IMR-90 (cell line): ENCODE results near the gene PCDHGB7. TPM values are rescaled to one million over a fixed set of nuclear protein-coding genes. Genes with fewer than 3 reads are reported as not detected.

ENCODE experiments used
- ATAC-seq: fragments of 200-7000 bp; cut with Tn5 transposase; 2 replicates; pipeline ENCODE4 v1.9.1; 2020; ENCODE audit warnings: low read depth, mild to moderate bottlenecking, moderate library complexity
- BruUV-seq: library from RNA; stranded (reverse); fragments of 400-500 nt; replicated peaks from 2 replicates; lab custom pipeline; 2021; lab: Mats Ljungman, UMichigan
- CTCF ChIA-PET: fragments of 300-600 bp; formaldehyde crosslinking; extraction: SDS; loops from one replicate; lab custom pipeline; 2021; ENCODE audit warnings: antibody characterized with exemption; lab: Yijun Ruan, JAX
- POLR2A ChIA-PET: fragments of 300-600 bp; sonication (Branson Sonifier 250); formaldehyde crosslinking; loops from one replicate; lab custom pipeline; 2022; ENCODE audit warnings: antibody characterized with exemption; ENCODE audit not compliant: unreplicated experiment; lab: Charles Lee
- DNase-seq: peaks from one replicate; pipeline ENCODE4 v3.0.0; 2013
- H2AFZ ChIP-seq: replicated peaks from 2 replicates; pipeline ENCODE3; 2013; ENCODE audit warnings: low read length, mild to moderate bottlenecking; ENCODE audit not compliant: poor library complexity
- H2AK5ac ChIP-seq: 2 replicates; pipeline ENCODE4 v1.6.1; 2013; ENCODE audit warnings: low read depth, low read length, inconsistent platforms
- H2AK9ac ChIP-seq: replicated peaks from 2 replicates; pipeline ENCODE3; 2013; ENCODE audit warnings: mild to moderate bottlenecking, low read depth, low read length, moderate library complexity; ENCODE audit not compliant: poor library complexity
- H2BK120ac ChIP-seq: 2 replicates; pipeline ENCODE4 v1.6.1; 2013; ENCODE audit warnings: low read depth, low read length, inconsistent platforms
- H2BK15ac ChIP-seq: 3 replicates; pipeline ENCODE4 v1.6.1; 2013; ENCODE audit warnings: low read depth, low read length, inconsistent platforms
- H2BK20ac ChIP-seq: 2 replicates; pipeline ENCODE4 v1.6.1; 2013; ENCODE audit warnings: low read depth, mild to moderate bottlenecking, inconsistent platforms, low read length, moderate library complexity
- H2BK5ac ChIP-seq: 2 replicates; pipeline ENCODE4 v1.6.1; 2013; ENCODE audit warnings: mild to moderate bottlenecking, low read depth, low read length, inconsistent platforms; ENCODE audit not compliant: poor library complexity, severe bottlenecking
- H3K14ac ChIP-seq: replicated peaks from 2 replicates; pipeline ENCODE4 v1.6.1; 2013; ENCODE audit warnings: low read depth, low read length, inconsistent platforms
- H3K18ac ChIP-seq: 2 replicates; pipeline ENCODE4 v1.6.1; 2013; ENCODE audit warnings: low read depth, low read length, control low read depth
- H3K23ac ChIP-seq: 2 replicates; pipeline ENCODE4 v1.6.1; 2013; ENCODE audit warnings: low read depth, low read length, inconsistent platforms
- H3K27ac ChIP-seq: 2 replicates; pipeline ENCODE4 v1.5.1; 2013; ENCODE audit warnings: mild to moderate bottlenecking, control low read depth, low read length; ENCODE audit not compliant: insufficient read depth
- H3K27me3 ChIP-seq: 2 replicates; pipeline ENCODE4 v1.6.1; 2013; ENCODE audit warnings: low read length; ENCODE audit not compliant: control insufficient read depth, insufficient read depth
- H3K36me3 ChIP-seq: 2 replicates; pipeline ENCODE4 v1.6.1; 2013; ENCODE audit warnings: low read length, mixed read lengths; ENCODE audit not compliant: control insufficient read depth, insufficient read depth
- H3K4ac ChIP-seq: 2 replicates; pipeline ENCODE4 v1.6.1; 2013; ENCODE audit warnings: low read depth, low read length, inconsistent platforms
- H3K4me1 ChIP-seq: 2 replicates; pipeline ENCODE4 v1.6.1; 2013; ENCODE audit warnings: low read length, mixed read lengths; ENCODE audit not compliant: control insufficient read depth, insufficient read depth
- H3K4me2 ChIP-seq: 2 replicates; pipeline ENCODE4 v1.6.1; 2013; ENCODE audit warnings: low read depth, mild to moderate bottlenecking, control low read depth, low read length, moderate library complexity
- H3K4me3 ChIP-seq: 2 replicates; pipeline ENCODE4 v1.5.1; 2013; ENCODE audit warnings: low read depth, mild to moderate bottlenecking, control low read depth, low read length, moderate library complexity; ENCODE audit not compliant: insufficient read depth
- H3K56ac ChIP-seq: 2 replicates; pipeline ENCODE4 v1.6.1; 2013; ENCODE audit warnings: low read length, inconsistent platforms; ENCODE audit not compliant: insufficient read depth; ENCODE audit errors: extremely low read depth
- H3K79me1 ChIP-seq, 2 experiments: 2 replicates each; pipeline ENCODE4 v1.6.1; 2013; ENCODE audit warnings: low read length in 2 of 2, inconsistent platforms in 1 of 2, low read depth in 1 of 2
- H3K9ac ChIP-seq: 2 replicates; pipeline ENCODE4 v1.6.1; 2013; ENCODE audit warnings: low read depth, low read length, control low read depth
- H3K9me1 ChIP-seq: 2 replicates; pipeline ENCODE4 v1.6.1; 2013; ENCODE audit warnings: low read length, inconsistent platforms; ENCODE audit not compliant: insufficient read depth
- H3K9me3 ChIP-seq: 2 replicates; pipeline ENCODE4 v1.6.1; 2013; ENCODE audit warnings: low read length; ENCODE audit not compliant: control insufficient read depth, insufficient read depth
- H4K20me1 ChIP-seq: 2 replicates; pipeline ENCODE4 v1.6.1; 2013; ENCODE audit warnings: low read length, inconsistent platforms; ENCODE audit not compliant: insufficient read depth
- H4K5ac ChIP-seq: 2 replicates; pipeline ENCODE4 v1.6.1; 2013; ENCODE audit warnings: mild to moderate bottlenecking, low read depth, low read length, control low read depth
- H4K8ac ChIP-seq, 2 experiments: 2 replicates each; pipeline ENCODE4 v1.6.1; 2013; ENCODE audit warnings: low read depth in 2 of 2, low read length in 2 of 2, control low read depth in 1 of 2, inconsistent platforms in 1 of 2
- H4K91ac ChIP-seq: 2 replicates; pipeline ENCODE4 v1.6.1; 2013; ENCODE audit warnings: low read depth, low read length, inconsistent platforms; ENCODE audit not compliant: insufficient read depth
- BHLHE40 ChIP-seq: fragments of 150-350 bp; IDR thresholded peaks from 2 replicates; pipeline ENCODE4 v1.6.1; 2016; ENCODE audit warnings: mild to moderate bottlenecking, low read depth, low read length
- CEBPB ChIP-seq: IDR thresholded peaks from 2 replicates; pipeline ENCODE4 v1.6.1; 2012; ENCODE audit warnings: low read depth, low read length, improper control_type of control experiment
- CHD1 ChIP-seq: IDR thresholded peaks from 2 replicates; pipeline ENCODE4 v1.6.1; 2012; ENCODE audit warnings: low read depth, low read length, improper control_type of control experiment
- FOS ChIP-seq: fragments of 150-350 bp; IDR thresholded peaks from 2 replicates; pipeline ENCODE4 v1.6.1; 2016; ENCODE audit warnings: low read depth, low read length
- MAFK ChIP-seq: IDR thresholded peaks from 2 replicates; pipeline ENCODE4 v1.6.1; 2012; ENCODE audit warnings: low read depth, low read length, improper control_type of control experiment
- MXI1 ChIP-seq: IDR thresholded peaks from 2 replicates; pipeline ENCODE4 v1.6.1; 2012; ENCODE audit warnings: low read depth, mild to moderate bottlenecking, low read length, moderate library complexity, borderline replicate concordance
- POLR2A ChIP-seq: IDR thresholded peaks from 2 replicates; pipeline ENCODE4 v1.6.1; 2012; ENCODE audit warnings: mild to moderate bottlenecking, low read depth, low read length
- RAD21 ChIP-seq: IDR thresholded peaks from 2 replicates; pipeline ENCODE4 v1.6.1; 2012; ENCODE audit warnings: low read length, improper control_type of control experiment
- RCOR1 ChIP-seq: IDR thresholded peaks from 2 replicates; pipeline ENCODE4 v1.6.1; 2012; ENCODE audit warnings: mild to moderate bottlenecking, low read length, improper control_type of control experiment; ENCODE audit not compliant: insufficient replicate concordance
- WGBS, 2 experiments: methylation state at CpG; one replicate each; pipeline versions ENCODE4 v1.1.5 to v1.1.7; 2013; ENCODE audit warnings: missing lambda C conversion rate in 2 of 2; ENCODE audit not compliant: insufficient read length in 1 of 2; ENCODE audit errors: extremely low coverage in 2 of 2; 5-methylcytosine and 5-hydroxymethylcytosine counted together
- dilution Hi-C: fragments of 300-500 bp; cut with HindIII; formaldehyde crosslinking; loops from one replicate; pipeline ENCODE4 v1.14.3; 2018; ENCODE audit warnings: low sequenced_read_pairs; ENCODE audit not compliant: unreplicated experiment
- in situ Hi-C: fragments of 300-500 bp; cut with MboI; formaldehyde crosslinking; loops from 3 replicates; pipeline ENCODE4 v1.14.3; 2019; ENCODE audit warnings: low sequenced_read_pairs, inconsistent platforms, mixed read lengths
- intact Hi-C: fragments of 100-400 bp; cut with micrococcal nuclease; formaldehyde crosslinking; loops from 2 replicates; pipeline ENCODE4 v1.10.0; 2022
- polyA plus RNA-seq, 3 experiments: library from polyadenylated mRNA; depleted of rRNA; stranded (reverse); fragments of >200 nt; gene quantifications; 2 replicates each; pipeline ENCODE4 v1.2.3, GENCODE V29; 2012; ENCODE audit warnings: low replicate concordance in 1 of 3
- total RNA-seq: library from RNA; depleted of rRNA; stranded (reverse); fragments of >200 nt; gene quantifications from 2 replicates; pipeline ENCODE4 v1.2.3, GENCODE V29; 2012
- TF ChIP-seq, protein P1 (sequence below): fragments of 150-350 bp; IDR thresholded peaks from 2 replicates; pipeline ENCODE4 v1.6.1; 2016; ENCODE audit warnings: low read depth, mild to moderate bottlenecking, low read length, moderate library complexity, borderline replicate concordance
- TF ChIP-seq, protein P2 (sequence below): conservative IDR thresholded peaks from 2 replicates; pipeline ENCODE4 v1.5.1; 2012; ENCODE audit warnings: mild to moderate bottlenecking, low read depth, low read length, improper control_type of control experiment

PCDHGB7 gene
- total and polyA plus RNA-seq, 2 of the 4 experiments (the other 2 are of a cell fraction): 6.3 to 8.1 TPM

DNA sequence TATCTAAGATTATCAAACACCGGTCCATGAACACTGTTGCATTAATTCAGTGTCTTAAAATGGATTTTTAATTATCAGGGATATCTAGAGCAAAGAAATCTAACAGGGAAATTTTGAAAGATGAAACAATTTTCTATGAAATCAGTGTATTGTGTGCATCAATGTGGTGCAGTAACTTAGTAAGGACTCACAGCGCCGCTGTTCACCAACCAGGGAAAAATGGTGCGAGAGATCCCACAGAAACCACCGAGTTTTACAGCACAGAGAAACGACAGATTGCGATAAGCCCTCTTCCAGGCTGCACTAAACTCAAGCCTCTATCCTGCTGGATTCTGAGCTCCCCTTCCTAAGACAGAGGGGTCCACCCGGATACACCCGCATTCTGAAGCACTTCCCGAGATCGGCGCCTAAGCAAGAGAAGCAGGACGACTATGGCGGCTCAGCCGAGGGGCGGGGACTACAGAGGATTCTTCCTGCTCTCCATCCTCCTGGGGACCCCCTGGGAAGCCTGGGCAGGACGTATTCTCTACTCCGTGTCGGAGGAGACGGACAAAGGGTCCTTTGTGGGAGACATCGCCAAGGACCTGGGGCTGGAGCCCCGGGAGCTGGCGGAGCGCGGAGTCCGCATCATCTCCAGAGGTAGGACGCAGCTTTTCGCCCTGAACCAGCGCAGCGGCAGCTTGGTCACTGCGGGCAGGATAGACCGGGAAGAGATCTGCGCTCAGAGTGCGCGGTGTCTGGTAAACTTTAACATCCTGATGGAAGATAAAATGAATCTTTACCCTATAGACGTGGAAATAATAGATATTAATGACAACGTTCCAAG lies 34.8 kb upstream of the PCDHGB7 start, which contains the start of gene PCDHGA7:
Gene PCDHGA7 (plus strand): TSS at position 274 of the 826 bp plus-strand sequence. CDS start 158 bp downstream, at position 432.
- H3K4me3 ChIP-seq: peak within 1 kb of the TSS; percentile 83
- H2BK5ac ChIP-seq: peak within 1 kb of the TSS; percentile 61
- H3K4me1 ChIP-seq: no peaks in the 10 kb centered on the region
- H3K4me2 ChIP-seq: peak within 1 kb of the TSS; percentile 64
- H2BK120ac ChIP-seq: peak within 1 kb of the TSS; percentile 65
- in situ Hi-C loops: no loop called here
- peak within 1 kb of the TSS; percentile 72 for H2AK9ac ChIP-seq
- H3K27ac ChIP-seq: peak within 1 kb of the TSS; percentile 73
- no peaks in the 10 kb centered on the region for H3K9me1 ChIP-seq
- peak within 1 kb of the TSS; percentile 69; the same call in 1 of the 2 replicates for H2BK20ac ChIP-seq
- ATAC-seq (peak; percentile 89), DNase-seq (peak; percentile 57)
- peak within 1 kb of the TSS; percentile 84 for H4K5ac ChIP-seq
- 0 out of 3 replicates have a peak within 1 kb of the TSS, but pooled peaks have one; percentile 66 for H2BK15ac ChIP-seq
- intact Hi-C loops: loop anchor here (1.0 kb wide), 1 partner anchor 176 kb away; no protein-coding TSS in a partner anchor
- no peak for TF ChIP-seq CEBPB
- peak; percentile 48 for TF ChIP-seq RAD21
- TF ChIP-seq FOS: no peak
- TF ChIP-seq MAFK: no peak
- no peak for TF ChIP-seq BHLHE40
- TF ChIP-seq POLR2A: no peak
- TF ChIP-seq, protein P1, sequence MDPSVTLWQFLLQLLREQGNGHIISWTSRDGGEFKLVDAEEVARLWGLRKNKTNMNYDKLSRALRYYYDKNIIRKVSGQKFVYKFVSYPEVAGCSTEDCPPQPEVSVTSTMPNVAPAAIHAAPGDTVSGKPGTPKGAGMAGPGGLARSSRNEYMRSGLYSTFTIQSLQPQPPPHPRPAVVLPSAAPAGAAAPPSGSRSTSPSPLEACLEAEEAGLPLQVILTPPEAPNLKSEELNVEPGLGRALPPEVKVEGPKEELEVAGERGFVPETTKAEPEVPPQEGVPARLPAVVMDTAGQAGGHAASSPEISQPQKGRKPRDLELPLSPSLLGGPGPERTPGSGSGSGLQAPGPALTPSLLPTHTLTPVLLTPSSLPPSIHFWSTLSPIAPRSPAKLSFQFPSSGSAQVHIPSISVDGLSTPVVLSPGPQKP: no peak
- TF ChIP-seq MXI1: no peak
- no peak for TF ChIP-seq CHD1
- no peak for TF ChIP-seq RCOR1
- TF ChIP-seq, protein P2, sequence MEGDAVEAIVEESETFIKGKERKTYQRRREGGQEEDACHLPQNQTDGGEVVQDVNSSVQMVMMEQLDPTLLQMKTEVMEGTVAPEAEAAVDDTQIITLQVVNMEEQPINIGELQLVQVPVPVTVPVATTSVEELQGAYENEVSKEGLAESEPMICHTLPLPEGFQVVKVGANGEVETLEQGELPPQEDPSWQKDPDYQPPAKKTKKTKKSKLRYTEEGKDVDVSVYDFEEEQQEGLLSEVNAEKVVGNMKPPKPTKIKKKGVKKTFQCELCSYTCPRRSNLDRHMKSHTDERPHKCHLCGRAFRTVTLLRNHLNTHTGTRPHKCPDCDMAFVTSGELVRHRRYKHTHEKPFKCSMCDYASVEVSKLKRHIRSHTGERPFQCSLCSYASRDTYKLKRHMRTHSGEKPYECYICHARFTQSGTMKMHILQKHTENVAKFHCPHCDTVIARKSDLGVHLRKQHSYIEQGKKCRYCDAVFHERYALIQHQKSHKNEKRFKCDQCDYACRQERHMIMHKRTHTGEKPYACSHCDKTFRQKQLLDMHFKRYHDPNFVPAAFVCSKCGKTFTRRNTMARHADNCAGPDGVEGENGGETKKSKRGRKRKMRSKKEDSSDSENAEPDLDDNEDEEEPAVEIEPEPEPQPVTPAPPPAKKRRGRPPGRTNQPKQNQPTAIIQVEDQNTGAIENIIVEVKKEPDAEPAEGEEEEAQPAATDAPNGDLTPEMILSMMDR: peak; percentile 54
- H3K9ac ChIP-seq: peak within 1 kb of the TSS; percentile 94
- peak within 1 kb of the TSS; percentile 58 to 96; a peak in 3 of 4 replicates for H4K8ac ChIP-seq
- 9% methylated on average over 4 of the region's 37 CpGs; no CpG with 5 or more reads in 1 of the 2 experiments for WGBS, 2 experiments
- POLR2A ChIA-PET: no interaction called here
- H3K14ac ChIP-seq: peak within 1 kb of the TSS; percentile 90
- H3K27me3 ChIP-seq: no peaks in the 10 kb centered on the region
- 0 out of 2 replicates have a peak within 1 kb of the TSS, but pooled peaks have one; percentile 65 for H3K18ac ChIP-seq
- H2AFZ ChIP-seq: peak within 1 kb of the TSS; percentile 93
- no peaks in the 10 kb centered on the region for H4K20me1 ChIP-seq
- H4K91ac ChIP-seq: peak within 1 kb of the TSS; percentile 76; the same call in 1 of the 2 replicates
- BruUV-seq: no TSS peak
- peak within 1 kb of the TSS; percentile 94 for H3K4ac ChIP-seq
- peaks cover 26% of the 10 kb centered on the region for H3K9me3 ChIP-seq
- peak within 1 kb of the TSS; percentile 90 for H3K56ac ChIP-seq
- peak within 1 kb of the TSS; percentile 85 for H3K23ac ChIP-seq
- H3K36me3 ChIP-seq: peaks cover 3% of the 10 kb centered on the region; the same call in 1 of the 2 replicates
- H3K79me1 ChIP-seq: peaks cover 0 to 6% of the 10 kb centered on the region in 2 experiments; a peak in 1 of 4 replicates
- CTCF ChIA-PET: no interaction called here
- dilution Hi-C loops: no loop called here
- H2AK5ac ChIP-seq: no peak within 1 kb of the TSS
